ENCODE measurements around the gene CHRNB1. TPM values are rescaled to one million over a fixed set of nuclear protein-coding genes. Genes with fewer than 3 reads are reported as not detected.
"Not testable (repeated sequence)": the region's sequence is repeated elsewhere in the genome, so short reads cannot be mapped to it uniquely, and the experiment has no call there.

The CHRNB1 gene
- total RNA-seq, 2 donors from 2014 or later, result 7.8 to 10.5 TPM

DNA sequence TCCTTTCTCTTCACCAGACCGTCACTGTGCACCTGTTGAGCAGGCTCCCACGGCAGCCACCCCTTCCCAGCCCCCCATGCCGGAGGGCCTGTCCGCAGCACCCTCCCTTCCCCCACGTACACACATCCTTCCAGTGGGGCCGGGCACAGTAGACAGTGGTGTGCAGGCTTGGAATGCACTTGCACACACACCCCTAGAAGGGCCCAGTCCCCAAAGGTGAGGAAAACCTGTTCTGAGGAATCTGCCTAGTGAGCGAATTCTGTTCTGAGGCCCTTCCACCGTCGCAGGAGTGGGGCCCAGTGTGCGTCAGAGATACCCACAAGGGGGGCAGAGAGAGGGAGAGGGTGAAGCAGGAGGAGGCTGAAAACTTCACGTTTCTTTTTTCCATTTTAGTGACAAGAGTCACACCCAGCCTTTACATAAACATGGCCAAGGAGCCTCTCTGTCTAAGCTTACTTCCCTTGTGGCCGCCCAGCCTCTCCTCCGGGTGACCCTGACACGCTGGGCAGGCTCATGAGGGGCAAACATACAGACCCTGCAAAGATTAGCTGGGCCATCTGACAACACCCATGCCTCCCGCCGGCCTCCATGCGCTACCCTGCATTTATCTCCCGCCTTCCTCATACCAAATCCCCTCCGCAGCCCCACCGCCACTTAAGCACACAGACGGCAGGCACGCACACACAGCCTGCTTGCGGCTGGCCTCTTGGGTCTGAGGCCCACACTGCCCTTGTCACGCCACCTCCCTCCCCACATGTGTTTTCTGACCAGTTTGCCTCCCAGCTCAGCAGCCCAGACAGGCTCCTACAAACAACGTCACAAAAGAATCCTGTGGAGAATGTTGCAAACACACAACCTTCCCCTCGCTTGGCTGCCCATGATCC lies 32.8 kb downstream of the CHRNB1 start:
- intact Hi-C loops (cut with DNase I), result loop anchor here in 1 of 2 donors (5.0 kb wide), 1 partner anchor 35 kb away; no protein-coding TSS in a partner anchor
- no peak for DNase-seq (ENCODE audit: low spot score)

DNA sequence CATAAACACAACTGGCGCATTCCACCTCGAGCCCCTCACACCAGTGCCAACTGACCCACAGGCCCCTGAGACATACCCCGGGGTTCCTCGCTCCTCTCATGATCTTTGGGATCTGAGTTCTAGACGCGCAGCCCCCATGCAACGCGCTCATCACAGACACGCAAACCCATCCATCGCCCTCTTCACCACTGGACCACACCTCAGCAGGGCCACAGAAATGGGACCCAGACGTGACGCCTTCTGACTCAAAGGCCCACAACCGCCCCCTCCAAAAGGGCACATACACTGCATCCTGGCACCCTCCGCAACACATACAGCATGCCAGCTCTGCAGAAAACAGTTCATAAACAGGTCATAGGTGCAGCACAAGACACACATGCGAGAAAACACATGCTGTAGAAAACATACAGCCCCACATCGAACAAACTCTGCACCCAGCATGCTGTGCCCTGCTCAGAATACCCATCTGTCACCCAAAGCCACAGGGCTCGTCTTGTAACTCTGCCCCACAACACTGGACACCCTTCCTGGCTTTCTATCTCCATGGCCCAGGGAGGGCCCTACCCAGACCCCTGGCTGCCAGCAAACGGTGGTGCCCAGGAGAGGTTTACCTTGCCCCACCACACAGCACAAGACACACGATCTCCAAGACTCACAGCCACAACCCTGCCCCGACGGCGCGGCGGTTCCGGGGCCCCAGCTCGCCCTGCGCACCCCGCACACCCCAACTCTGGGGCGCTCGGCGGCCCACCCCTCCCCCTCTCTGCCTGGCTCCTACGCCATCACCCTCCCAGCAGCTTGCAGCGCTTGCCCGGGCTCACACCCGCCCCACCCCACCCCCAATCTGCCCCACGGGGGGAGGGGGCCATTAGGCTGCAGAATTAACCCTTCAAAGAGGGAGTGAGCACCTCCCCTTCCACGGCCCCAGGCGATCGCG lies 33.7 kb downstream of the CHRNB1 start:
- intact Hi-C loops (cut with DNase I), result loop anchor here in 1 of 2 donors (5.0 kb wide), 1 partner anchor 36 kb away; no protein-coding TSS in a partner anchor

DNA sequence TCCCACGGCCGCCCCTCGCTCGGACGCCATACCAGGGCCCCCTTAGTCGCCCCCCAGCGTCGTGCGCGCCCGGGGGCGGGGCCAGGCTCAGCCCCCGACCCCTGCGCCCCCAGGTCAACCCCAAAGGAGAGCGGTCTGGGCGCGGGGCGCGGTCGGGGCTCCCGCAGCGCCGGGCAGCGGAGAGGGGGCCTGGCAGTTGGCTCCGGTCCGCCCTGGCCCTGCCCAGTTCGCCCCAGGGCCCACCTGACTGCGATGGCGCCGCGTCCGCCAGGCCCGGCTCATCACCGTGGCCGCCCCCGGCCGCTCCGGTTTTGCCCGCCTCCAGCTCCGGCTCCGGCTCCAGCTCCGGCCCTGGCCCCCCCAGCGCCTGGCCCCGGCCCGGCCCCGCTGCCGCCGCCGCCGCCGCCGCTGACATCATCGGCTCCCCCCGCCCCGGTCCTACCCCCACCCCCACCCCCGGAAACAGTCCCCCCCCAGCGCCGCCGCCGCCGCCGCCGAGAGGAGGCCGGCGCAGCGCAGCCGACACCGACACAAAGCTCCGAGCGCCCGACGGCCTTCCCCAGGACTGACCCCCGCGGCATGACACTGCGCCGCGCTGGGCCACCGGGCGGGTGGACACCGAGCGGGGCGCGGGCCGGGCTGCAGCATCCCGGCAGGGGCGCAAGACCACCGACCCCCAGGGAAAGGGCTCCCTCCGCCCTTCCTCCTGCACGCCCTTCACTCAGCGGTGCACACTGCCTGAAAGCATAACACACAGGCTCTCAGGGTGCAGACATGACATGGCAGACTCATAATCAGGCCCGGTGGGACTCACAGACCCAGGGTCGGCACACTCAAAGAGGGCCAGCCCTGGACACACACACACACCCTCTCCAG lies 34.6 kb downstream of the CHRNB1 start, which contains the start of gene ZBTB4:
ZBTB4 (minus strand) TSS at position 419 of the 876 bp plus-strand sequence. CDS start 12,830 bp downstream, outside the sequence.
- DNase-seq (ENCODE audit: low spot score), result peak; percentile 89
- intact Hi-C loops (cut with DNase I), result loop anchor here in 1 of 2 donors (5.0 kb wide), 1 partner anchor 37 kb away; no protein-coding TSS in a partner anchor

More for the DNA sequence above, 33.7 kb downstream of the CHRNB1 start:
- no peak for DNase-seq (ENCODE audit: low spot score)

DNA sequence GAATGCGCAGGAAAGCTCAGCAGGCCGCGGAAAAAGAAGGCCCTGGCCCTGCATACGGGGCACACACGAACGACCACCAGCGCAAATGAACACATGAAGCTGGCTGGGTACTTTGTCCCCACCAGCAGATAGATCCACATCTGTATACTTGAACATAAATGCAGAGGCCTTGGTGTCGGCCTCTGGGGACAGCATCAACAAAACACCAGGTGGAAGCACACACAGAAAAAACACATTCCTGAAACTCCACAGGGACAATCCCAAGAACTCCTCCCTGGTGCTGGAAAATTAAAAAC lies 35.2 kb downstream of the CHRNB1 start:
- intact Hi-C loops (cut with DNase I), result no loop called here
- DNase-seq (ENCODE audit: low spot score), result no peak

- intact Hi-C loops (cut with DNase I); DNase-seq (ENCODE audit: low spot score): not testable (repeated sequence)
Measured at GRCh38 chr17:7481275-7481674, 36.4 kb downstream of the CHRNB1 start, which contains the start of gene SLC35G6. SLC35G6 (plus strand) TSS chr17:7481446; CDS start chr17:7481517, 71 bp downstream.

- intact Hi-C loops (cut with DNase I), result not testable (repeated sequence)
Measured at GRCh38 chr17:7481842-7482741, 37.2 kb downstream of the CHRNB1 start.

DNA sequence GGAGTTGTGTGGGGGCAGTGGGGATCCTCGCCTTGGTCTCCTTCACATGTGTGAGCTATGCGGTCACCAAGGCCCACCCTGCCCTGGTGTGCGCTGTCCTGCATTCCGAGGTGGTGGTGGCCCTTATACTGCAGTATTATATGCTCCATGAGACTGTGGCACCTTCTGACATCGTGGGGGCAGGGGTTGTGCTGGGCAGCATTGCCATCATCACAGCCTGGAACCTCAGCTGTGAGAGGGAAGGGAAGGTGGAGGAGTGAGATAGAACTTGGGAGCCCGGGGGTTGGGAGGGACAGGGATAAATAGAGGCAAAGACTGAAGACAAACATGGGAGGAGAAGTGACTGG lies 37.9 kb downstream of the CHRNB1 start:
- intact Hi-C loops (cut with DNase I); DNase-seq (ENCODE audit: low spot score): not testable (repeated sequence)

More at GRCh38 chr17:7481842-7482741, 37.2 kb downstream of the CHRNB1 start:
- DNase-seq (ENCODE audit: low spot score), result not testable (repeated sequence)

DNA sequence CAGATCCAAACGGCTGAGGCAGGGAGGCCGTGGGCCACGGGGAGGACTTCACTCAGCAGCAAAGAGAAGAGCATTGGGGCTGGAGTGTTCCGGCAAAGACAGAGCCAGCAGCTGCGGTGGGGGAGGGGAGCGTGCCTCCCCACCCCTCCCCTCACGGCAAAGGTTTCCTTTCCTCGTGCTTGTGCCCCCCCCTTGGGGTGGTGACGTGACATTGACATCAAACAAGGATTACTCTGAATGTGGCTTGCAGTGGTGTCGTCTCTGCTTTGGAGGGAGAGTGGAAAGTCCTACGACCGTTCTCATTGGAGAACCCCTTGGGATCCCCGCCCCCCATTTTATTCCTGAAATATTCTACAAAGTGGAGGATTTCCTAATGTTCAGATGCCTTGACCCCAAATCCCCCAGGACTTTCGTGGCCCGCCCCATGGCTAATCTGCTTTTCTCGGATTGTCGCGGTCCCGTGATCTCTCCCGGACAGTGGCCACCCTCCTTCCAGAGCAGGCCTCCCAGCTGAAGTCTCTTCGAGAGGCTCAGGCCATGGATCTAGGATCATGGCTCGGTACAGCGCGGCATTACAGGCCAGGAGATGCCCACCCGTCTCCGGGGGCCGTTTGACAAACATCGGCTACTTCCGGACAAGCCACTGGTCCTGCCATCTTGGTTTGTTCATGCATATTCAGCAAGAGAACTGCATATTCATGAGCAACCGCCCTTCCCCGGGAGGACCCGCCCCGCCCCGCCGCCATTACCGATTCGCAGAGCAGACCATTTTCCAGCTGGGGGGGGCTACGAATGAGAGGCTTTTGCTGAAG lies 38.6 kb downstream of the CHRNB1 start:
- intact Hi-C loops (cut with DNase I), result no loop called here

DNA sequence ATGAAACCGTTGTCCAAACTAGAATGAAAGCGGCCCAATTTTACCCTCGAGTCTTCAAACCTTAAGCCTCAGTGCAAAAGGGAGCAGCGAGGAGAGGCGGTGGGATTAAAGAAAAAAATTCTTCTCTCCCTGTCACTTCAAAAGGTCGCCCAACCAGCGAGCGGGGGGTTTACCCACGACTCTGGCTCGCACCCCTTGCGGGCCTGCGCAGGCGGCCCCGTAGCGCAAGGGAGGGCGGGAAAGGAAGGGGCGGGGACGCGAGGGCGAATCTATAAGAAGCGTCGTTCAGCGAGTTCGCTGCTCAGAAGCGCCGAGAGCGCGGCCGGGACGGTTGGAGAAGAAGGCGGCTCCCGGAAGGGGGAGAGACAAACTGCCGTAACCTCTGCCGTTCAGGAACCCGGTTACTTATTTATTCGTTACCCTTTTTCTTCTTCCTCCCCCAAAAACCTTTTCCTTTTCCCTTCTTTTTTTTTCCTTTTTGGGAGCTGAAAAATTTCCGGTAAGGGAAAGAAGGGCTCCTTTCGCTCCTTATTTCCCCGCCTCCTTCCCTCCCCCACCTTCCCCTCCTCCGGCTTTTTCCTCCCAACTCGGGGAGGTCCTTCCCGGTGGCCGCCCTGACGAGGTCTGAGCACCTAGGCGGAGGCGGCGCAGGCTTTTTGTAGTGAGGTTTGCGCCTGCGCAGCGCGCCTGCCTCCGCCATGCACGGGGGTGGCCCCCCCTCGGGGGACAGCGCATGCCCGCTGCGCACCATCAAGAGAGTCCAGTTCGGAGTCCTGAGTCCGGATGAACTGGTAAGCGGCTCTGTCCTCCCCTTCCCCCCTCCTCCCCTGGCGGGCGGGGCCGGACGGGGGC lies 39.4 kb downstream of the CHRNB1 start, which contains the start of gene POLR2A:
POLR2A (plus strand) TSS at position 300 of the 852 bp plus-strand sequence.
- intact Hi-C loops (cut with DNase I), result no loop called here
- peak; percentile 99 for DNase-seq (ENCODE audit: low spot score)

More for the DNA sequence above, 38.6 kb downstream of the CHRNB1 start:
- DNase-seq (ENCODE audit: low spot score), result peak; percentile 98

- DNase-seq (ENCODE audit: low spot score), result no peak
- intact Hi-C loops (cut with DNase I), result loop anchor here in 1 of 2 donors (5.0 kb wide), 1 partner anchor 48 kb away; the partner anchor contains the start of genes FGF11 and TMEM102
Measured at GRCh38 chr17:7484919-7485377, 40.1 kb downstream of the CHRNB1 start.

DNA sequence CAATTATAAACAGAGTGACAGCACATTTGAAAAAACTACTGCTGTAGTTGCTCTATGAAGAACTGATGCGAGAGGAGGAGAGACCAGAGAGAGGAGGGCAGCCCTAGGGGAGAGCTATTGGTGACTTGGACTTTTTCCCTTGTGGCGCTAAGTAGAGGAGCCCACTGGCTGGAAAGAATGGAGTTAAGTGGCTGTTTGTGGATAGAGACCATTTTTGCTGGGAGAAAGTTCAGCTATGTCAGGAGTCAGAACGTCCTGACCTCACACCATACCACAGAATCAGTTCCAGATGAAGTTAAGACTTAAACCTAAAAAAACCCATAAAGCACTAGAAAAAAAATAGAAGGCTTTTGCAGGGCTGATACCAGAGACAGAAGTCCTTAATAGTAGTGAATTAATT lies 41.3 kb downstream of the CHRNB1 start:
- intact Hi-C loops (cut with DNase I), result loop anchor here in 1 of 2 donors (5.0 kb wide), 1 partner anchor 49 kb away; the partner anchor contains the start of genes FGF11 and TMEM102
- DNase-seq (ENCODE audit: low spot score), result no peak

DNA sequence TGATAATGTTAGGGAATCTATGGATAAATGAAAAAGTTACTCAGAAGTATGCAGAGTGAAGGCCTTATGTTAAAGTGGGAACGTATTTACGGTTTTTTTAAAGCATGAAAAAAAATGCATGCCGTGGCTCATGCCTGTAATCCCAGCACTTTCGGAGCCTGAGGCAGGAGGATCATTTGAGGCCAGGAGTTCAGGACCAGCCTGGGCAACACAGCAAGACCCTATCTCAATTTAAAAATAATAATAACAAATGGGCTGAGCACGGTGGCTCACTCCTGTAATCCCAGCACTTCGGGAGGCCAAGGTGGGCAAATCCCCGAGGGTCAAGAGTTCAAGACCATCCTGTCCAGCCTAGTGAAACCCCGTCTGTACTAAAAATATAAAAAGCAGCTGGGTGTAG lies 45.3 kb downstream of the CHRNB1 start:
- DNase-seq (ENCODE audit: low spot score), result no peak
- intact Hi-C loops (cut with DNase I), result no loop called here

GRCh38 chr17:7491583-7491982 lies 46.7 kb downstream of the CHRNB1 start:
- no peak for DNase-seq (ENCODE audit: low spot score)
- intact Hi-C loops (cut with DNase I), result no loop called here

DNA sequence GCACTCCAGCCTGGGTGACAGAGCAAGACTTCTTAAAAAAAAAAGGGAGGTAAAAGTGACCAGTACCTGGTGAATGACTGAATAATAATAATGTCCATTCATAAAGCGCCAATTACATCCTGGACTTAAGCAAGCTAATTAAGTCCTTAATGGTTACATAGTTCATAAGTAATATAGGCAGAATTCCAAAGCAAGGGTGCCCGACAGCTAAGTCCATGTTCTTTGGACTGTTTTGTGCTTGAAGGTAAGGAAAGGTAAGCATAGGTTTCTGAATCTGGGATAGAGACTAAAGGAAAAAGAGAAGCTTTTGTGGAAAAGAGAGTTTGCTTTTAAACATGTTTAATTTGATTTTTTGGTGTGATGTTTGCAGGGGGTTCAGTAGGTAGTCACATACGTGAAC lies 49.1 kb downstream of the CHRNB1 start:
- no peak for DNase-seq (ENCODE audit: low spot score)
- intact Hi-C loops (cut with DNase I), result no loop called here

GRCh38 chr17:7495906-7496434 lies 51.1 kb downstream of the CHRNB1 start:
- DNase-seq (ENCODE audit: low spot score), result no peak
- intact Hi-C loops (cut with DNase I), result loop anchor here in 1 of 2 donors (5.0 kb wide), 1 partner anchor 969 kb away; no protein-coding TSS in a partner anchor

All from posterior vena cava (tissue), 2 donors.